ENCODE measurements around the gene MRPL28.
"Not testable (repeated sequence)": the region's sequence is repeated elsewhere in the genome, so short reads cannot be mapped to it uniquely, and the experiment has no call there.

DNA sequence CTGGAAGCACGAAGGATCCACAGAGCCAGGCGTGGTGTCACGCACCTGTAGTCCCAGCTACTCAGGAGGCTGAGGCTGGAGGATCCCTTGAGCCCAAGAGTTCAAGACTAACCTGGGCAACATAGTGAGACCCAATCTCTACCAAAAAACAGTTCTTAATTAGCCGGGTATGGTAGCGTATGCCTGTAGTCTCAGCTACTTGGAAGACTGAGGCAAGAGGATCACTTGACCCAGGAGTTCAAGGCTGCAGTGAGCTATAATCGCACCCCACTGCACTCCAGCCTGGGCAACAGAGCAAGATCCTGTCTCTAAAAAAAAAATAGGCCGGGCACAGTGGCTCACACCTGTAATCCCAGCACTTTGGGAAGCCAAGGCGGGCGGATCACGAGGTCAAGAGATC, 21.8 kb downstream of the MRPL28 start:
- TF ChIP-seq, protein P1, sequence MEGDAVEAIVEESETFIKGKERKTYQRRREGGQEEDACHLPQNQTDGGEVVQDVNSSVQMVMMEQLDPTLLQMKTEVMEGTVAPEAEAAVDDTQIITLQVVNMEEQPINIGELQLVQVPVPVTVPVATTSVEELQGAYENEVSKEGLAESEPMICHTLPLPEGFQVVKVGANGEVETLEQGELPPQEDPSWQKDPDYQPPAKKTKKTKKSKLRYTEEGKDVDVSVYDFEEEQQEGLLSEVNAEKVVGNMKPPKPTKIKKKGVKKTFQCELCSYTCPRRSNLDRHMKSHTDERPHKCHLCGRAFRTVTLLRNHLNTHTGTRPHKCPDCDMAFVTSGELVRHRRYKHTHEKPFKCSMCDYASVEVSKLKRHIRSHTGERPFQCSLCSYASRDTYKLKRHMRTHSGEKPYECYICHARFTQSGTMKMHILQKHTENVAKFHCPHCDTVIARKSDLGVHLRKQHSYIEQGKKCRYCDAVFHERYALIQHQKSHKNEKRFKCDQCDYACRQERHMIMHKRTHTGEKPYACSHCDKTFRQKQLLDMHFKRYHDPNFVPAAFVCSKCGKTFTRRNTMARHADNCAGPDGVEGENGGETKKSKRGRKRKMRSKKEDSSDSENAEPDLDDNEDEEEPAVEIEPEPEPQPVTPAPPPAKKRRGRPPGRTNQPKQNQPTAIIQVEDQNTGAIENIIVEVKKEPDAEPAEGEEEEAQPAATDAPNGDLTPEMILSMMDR (IDR thresholded peaks at IDR 0.05), result not testable (repeated sequence)
- TF ChIP-seq ZFX (IDR thresholded peaks at IDR 0.05; ENCODE audit: borderline replicate concordance), result not testable (repeated sequence)
